Fibroblast of the aortic adventitia (primary cell): Measurements from ENCODE around the gene PPM1J. TPM values are rescaled to one million over a fixed set of nuclear protein-coding genes. Genes with fewer than 3 reads are reported as not detected.

Source experiments
- DNase-seq: peaks from one replicate; pipeline ENCODE4 v3.0.0-alpha.2; 2010; ENCODE audit warnings: low read depth
- H3K4me3 ChIP-seq: 2 replicates; pipeline ENCODE4 v1.5.1; 2011; ENCODE audit warnings: low read depth, mild to moderate bottlenecking, control low read depth, low read length, moderate library complexity
- CTCF ChIP-seq: IDR thresholded peaks from 2 replicates; pipeline ENCODE4 v1.5.1; 2011; ENCODE audit warnings: mild to moderate bottlenecking, low read length, control low read depth, inconsistent platforms; ENCODE audit not compliant: insufficient read depth
- total RNA-seq: library from RNA; depleted of rRNA; stranded (reverse); fragments of >200 nt; gene quantifications from 2 replicates; pipeline ENCODE4 v1.2.3, GENCODE V29; 2012; ENCODE audit warnings: low replicate concordance

Gene PPM1J
- 0.63 and 1.8 TPM in 2 replicates for total RNA-seq

- TF ChIP-seq CTCF = no peak
- peak within 1 kb of the TSS; percentile 72 for H3K4me3 ChIP-seq
- DNase-seq = peak; percentile 88
Measured at GRCh38 chr1:112715264-112716053, at the start of gene PPM1J. PPM1J (minus strand) TSS chr1:112715332; CDS start chr1:112715301, 31 bp downstream.

GRCh38 chr1:112762541-112763500 is 47.7 kb upstream of the PPM1J start:
- peak; percentile 39 for DNase-seq
- no peak for TF ChIP-seq CTCF
- H3K4me3 ChIP-seq = no peak overlapping the region

- no peak overlapping the region for H3K4me3 ChIP-seq
- no peak for TF ChIP-seq CTCF
- no peak for DNase-seq
Measured at GRCh38 chr1:112761714-112762480, 46.8 kb upstream of the PPM1J start.

- no peak overlapping the region for H3K4me3 ChIP-seq
- DNase-seq = no peak
- no peak for TF ChIP-seq CTCF
Measured at GRCh38 chr1:112759228-112759627, 44.1 kb upstream of the PPM1J start.

GRCh38 chr1:112754116-112754628 is 39.0 kb upstream of the PPM1J start:
- H3K4me3 ChIP-seq = no peak overlapping the region
- TF ChIP-seq CTCF = no peak
- DNase-seq = no peak

- no peak for DNase-seq
- TF ChIP-seq CTCF = no peak
- H3K4me3 ChIP-seq = no peak overlapping the region
Measured at GRCh38 chr1:112748396-112748795, 33.3 kb upstream of the PPM1J start.
